Activated T-cell treated with anti-CD3 and anti-CD28 coated beads, Interleukin-2, amount 50 U/mL, for 1 hour (primary cell): ENCODE results near the gene TCERG1L.

ENCODE experiments used
- DNase-seq: peaks from one replicate; pipeline ENCODE4 v3.0.0-alpha.2; 2020

TCERG1L gene

DNA sequence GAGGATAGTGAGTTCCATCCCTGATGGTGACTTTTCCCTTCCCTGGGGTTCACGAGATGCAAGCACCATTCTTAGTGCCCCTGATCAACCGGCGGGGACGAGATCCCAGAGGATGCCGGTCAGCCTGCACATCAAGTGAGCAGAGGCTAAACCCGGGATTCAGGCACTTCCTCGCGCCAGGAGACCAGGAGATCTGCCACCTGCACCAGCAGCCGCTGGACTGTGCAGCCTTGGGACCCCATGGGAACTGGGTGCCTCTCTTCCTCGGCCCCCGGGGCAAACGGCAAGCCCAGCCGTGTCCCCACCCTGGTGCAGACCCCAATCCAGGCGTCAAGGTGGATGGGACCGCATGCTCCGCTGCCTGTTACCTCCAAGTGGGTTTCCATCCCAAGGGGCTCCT, 88.5 kb downstream of the TCERG1L start:
- no peak for DNase-seq

DNA sequence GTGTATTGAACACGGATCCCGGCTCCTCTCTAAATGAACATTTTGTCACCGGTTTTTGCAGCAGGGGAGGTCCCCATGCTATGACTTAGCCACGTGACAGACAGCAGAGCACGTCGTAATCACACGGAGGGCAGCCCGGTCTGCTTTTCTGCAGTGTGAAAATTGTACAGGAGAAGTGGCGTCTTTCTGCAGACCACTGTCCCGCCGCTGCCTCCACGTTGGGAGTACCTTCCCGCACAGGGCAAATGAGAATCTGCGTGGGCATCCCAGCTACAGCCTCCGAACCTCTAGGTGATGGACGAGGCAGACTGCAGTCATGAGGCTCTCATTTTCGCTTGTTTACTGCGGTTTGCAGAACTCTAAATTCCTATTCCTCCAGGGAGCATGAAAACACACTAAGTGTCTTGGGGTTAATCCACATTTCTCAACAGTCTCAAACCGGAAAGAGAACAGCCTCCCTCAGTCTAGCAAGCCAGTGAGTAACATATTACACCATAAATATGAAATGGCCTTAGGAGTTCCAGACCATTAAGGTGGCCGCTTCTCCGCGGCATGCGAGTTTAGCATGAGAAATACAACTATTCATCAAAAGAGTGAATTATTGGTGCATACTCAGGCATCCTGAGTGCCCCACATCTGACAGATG, 89.8 kb downstream of the TCERG1L start:
- no peak for DNase-seq

DNA sequence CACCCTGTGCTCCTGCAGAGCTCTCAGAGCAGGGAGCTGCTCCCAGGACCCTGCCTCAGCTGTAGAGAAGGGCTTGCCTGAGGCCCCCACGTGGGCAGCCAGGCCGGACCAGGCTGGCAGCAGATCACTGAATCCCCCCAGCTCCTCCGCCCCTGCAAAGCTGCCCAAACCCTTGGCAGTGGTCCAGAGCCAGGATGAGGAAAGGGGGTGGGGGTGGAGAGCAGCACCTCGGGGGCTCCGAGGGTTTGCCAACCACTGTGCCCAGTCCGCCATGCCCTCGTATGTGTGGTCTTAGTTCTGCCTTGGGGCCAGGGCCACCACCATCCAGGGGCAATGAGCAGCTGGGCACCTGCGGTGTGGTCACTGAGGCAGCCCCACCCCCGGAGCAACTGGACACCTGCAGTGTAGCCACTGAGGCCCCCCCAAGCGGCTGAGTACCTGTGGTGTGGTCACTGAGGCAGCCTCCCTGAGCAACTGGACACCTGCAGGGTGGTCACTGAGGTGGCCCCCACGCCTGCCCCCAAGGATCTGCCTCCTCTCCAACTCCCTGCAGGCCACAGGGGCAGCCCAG, 90.8 kb downstream of the TCERG1L start:
- DNase-seq: no peak

- DNase-seq: no peak
Measured at GRCh38 chr10:131219955-131220489, 91.5 kb downstream of the TCERG1L start.

- no peak for DNase-seq
Measured at GRCh38 chr10:131219584-131219886, 92.0 kb downstream of the TCERG1L start.

DNA sequence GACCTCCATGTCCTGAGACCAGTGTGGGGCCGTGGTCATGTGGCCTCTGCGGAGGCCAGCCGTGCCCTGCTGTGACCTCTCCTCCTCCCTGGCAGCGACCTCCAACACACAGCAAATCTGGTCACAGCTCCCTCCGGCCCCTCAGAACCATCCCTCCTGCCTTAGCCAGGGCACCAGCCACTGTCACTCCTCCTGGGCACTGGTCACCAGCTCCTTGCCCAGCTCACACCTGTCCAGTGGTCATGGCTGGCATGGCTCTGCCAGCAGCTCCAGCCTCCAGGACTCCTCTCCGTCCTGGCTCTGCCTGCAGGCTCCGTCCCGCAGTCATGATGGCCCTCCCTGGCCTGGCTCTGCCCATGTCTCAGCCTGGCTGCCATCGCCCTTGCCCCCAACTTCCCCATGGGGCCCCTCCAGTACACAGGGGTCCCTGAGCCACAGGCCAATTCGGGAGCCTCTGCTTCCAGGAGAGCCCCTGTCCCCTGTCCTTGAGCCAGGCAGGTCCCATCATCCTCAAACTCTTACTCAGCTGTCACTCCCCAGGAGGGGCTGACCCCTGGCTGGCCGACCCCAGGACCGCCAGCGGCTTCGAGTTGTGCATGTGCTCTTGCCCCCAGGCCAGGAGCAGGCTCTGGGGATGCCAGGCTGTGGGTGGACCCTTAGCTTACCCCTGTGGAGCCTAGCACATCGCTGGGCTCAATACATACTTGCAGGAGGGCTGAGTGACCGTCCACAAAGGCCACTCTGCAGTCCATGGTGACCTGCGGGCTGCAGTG, 92.5 kb downstream of the TCERG1L start:
- DNase-seq: no peak

GRCh38 chr10:131216681-131217230, 94.8 kb downstream of the TCERG1L start:
- no peak for DNase-seq

- no peak for DNase-seq
Measured at GRCh38 chr10:131215776-131216175, 95.7 kb downstream of the TCERG1L start.

- DNase-seq: no peak
Measured at GRCh38 chr10:131214521-131215244, 96.8 kb downstream of the TCERG1L start.

GRCh38 chr10:131213741-131214505, 97.6 kb downstream of the TCERG1L start:
- DNase-seq: no peak

- DNase-seq: no peak
Measured at GRCh38 chr10:131212763-131213325, 98.7 kb downstream of the TCERG1L start.

DNA sequence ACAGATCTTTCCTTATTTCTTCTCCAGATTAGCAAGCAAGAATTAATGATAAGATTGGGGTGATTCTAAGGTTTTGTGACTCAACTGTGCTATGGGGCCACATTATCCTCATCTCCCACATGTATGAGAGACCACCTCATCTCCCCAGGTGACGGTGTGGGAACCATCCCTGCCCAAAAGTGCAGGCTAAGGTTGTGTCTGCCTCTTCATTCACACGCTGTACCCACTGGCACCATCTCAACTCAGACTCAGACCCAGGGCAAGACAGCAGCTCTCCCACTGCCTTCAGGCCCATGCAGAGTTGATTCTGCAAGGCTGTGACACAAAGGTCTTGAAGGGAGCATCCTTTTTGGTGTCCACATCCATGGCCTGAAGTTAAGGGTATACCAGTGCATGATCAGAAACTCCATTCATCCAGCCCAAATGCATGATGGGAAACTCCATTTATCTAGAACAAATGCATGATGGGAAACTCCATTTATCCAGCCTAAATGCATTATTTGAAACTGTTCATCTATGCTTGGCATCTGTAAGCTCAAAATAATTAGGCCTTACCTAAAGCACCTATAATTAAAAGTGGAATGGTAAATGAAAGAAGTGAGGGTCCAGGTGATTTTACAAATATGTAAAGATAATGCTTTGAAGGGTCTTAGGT, 99.4 kb downstream of the TCERG1L start:
- no peak for DNase-seq

- DNase-seq: no peak
Measured at GRCh38 chr10:131211559-131211958, 100.0 kb downstream of the TCERG1L start.

DNA sequence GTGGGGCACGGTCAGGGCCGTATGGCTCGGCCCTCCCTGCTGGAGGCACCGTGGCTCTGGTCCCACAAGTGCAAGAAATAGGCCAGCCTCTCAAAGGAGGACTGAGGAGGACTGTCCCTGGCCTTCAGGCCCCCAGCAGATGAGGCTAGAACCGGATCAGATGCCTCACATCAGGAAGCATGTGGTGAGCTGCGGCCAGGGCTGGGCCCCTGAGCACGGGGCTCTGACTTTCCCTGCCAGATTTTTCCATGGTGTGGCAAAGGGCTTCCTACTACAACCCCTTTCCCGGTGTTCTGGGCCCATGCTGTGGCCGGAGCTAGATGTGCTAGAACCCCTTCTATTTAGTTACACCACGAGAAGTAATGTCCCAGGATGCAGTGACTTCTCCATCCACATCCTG, 100.4 kb downstream of the TCERG1L start:
- DNase-seq: no peak

DNA sequence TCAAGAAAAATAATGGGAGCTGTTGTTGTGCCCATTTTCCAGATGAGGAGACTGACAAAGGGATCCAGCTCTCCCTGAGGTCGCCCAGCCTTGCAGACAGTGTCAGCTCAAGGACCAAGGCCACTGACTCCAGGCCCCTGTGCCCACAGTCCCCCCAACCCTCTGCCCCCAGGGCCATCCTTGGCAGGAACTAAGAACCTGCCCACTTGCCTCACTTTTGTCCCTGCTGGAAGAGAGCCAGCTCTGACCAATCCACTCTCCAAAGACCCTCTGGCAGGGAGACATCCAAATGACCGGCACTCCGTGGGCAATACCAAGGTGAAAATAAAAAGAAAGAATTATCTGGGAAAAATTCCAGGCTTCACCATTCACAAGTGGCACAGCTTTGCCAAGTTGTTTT, 101.3 kb downstream of the TCERG1L start:
- DNase-seq: no peak

GRCh38 chr10:131207584-131208532, 103.7 kb downstream of the TCERG1L start:
- no peak for DNase-seq

DNA sequence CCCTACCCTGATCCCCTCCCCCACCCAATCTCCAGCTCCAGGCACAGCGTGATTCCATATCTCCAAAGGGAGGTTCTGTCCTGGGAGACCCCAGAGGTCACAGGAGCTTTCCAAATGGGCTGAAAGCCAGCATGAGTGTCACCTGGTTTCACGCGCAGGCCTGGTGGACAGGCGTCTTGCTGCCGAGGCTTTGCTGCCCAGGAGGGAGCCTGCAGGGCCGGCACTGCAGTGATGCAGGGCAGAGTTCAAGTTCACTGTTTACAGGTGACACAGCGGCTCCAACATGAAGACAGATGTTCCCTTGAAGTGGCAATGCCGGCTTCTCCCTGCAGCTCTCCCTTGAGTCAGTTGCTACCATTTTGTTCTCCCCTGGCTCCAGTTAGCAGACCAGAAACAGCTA, 104.3 kb downstream of the TCERG1L start:
- DNase-seq: no peak

- no peak for DNase-seq
Measured at GRCh38 chr10:131206111-131206995, 105.2 kb downstream of the TCERG1L start.

DNA sequence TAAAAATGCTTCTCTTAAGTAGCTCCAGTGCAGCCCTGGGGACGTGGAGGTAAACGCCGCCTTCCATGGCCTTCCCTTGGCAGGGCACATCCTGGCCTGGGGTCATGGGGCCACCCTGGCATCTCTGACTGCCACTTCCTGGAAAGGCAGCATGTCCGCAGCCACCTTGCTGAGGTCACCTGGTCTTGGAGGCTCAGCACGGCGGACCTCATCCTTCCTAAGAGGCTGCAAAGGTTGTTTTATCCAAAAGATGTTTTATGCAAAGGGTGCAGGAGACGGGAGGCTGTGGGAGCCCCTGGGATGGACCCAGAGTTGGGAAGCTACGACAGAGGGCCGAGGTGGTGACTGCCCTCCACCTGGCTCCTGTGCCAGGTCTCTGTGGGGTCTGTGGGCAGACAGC, 106.0 kb downstream of the TCERG1L start:
- no peak for DNase-seq
